GM21619 (cell line): ENCODE measurements around the gene HMGB1.

ENCODE experiments used
- ATAC-seq: cut with Tn5 transposase; IDR thresholded peaks from one replicate; pipeline ENCODE4 v1.9.1; 2021; ENCODE audit not compliant: unreplicated experiment

The HMGB1 gene

GRCh38 chr13:30406779-30407416 lies 58.8 kb downstream of the HMGB1 start:
- ATAC-seq, result no peak
